ENCODE measurements around the gene ZBTB45.
"Not testable (repeated sequence)": the region's sequence is repeated elsewhere in the genome, so short reads cannot be mapped to it uniquely, and the experiment has no call there.

The ZBTB45 gene

GRCh38 chr19:58514564-58515022, 5.0 kb downstream of the ZBTB45 start:
- DNase-seq (ENCODE audit: low read depth): no peak
- peak overlapping the region; percentile 28 for H3K4me3 ChIP-seq (ENCODE audit: low read depth, low read length)
- no peak for TF ChIP-seq CTCF (IDR thresholded peaks at IDR 0.05; ENCODE audit: low read depth, low read length, missing control alignments)
- in situ Hi-C loops (cut with HindIII; ENCODE audit: low sequenced_read_pairs): no loop called here

- in situ Hi-C loops (cut with HindIII; ENCODE audit: low sequenced_read_pairs): no loop called here
- TF ChIP-seq CTCF (IDR thresholded peaks at IDR 0.05; ENCODE audit: low read depth, low read length, missing control alignments): peak; percentile 79
- peak overlapping the region; percentile 28 for H3K4me3 ChIP-seq (ENCODE audit: low read depth, low read length)
- peak; percentile 52 for DNase-seq (ENCODE audit: low read depth)
These were observed 5.7 kb downstream of the ZBTB45 start for GRCh38 chr19:58513694-58514563.

GRCh38 chr19:58513213-58513693, 6.4 kb downstream of the ZBTB45 start:
- no peak for TF ChIP-seq CTCF (IDR thresholded peaks at IDR 0.05; ENCODE audit: low read depth, low read length, missing control alignments)
- in situ Hi-C loops (cut with HindIII; ENCODE audit: low sequenced_read_pairs): no loop called here
- no peak overlapping the region for H3K4me3 ChIP-seq (ENCODE audit: low read depth, low read length)
- no peak for DNase-seq (ENCODE audit: low read depth)

- no peak within 1 kb of the TSS for H3K4me3 ChIP-seq (ENCODE audit: low read depth, low read length)
- TF ChIP-seq CTCF (IDR thresholded peaks at IDR 0.05; ENCODE audit: low read depth, low read length, missing control alignments): no peak
- DNase-seq (ENCODE audit: low read depth): no peak
- in situ Hi-C loops (cut with HindIII; ENCODE audit: low sequenced_read_pairs): no loop called here
These were observed 8.0 kb downstream of the ZBTB45 start, which contains the start of gene SLC27A5 for GRCh38 chr19:58511353-58512208. TSS of gene SLC27A5 (minus strand) at chr19:58511992. CDS start at chr19:58511955, 37 bp downstream.

GRCh38 chr19:58510084-58510862, 9.3 kb downstream of the ZBTB45 start:
- no peak for DNase-seq (ENCODE audit: low read depth)
- no peak for TF ChIP-seq CTCF (IDR thresholded peaks at IDR 0.05; ENCODE audit: low read depth, low read length, missing control alignments)
- H3K4me3 ChIP-seq (ENCODE audit: low read depth, low read length): no peak overlapping the region
- in situ Hi-C loops (cut with HindIII; ENCODE audit: low sequenced_read_pairs): no loop called here

GRCh38 chr19:58509731-58510083, 9.9 kb downstream of the ZBTB45 start:
- no peak for TF ChIP-seq CTCF (IDR thresholded peaks at IDR 0.05; ENCODE audit: low read depth, low read length, missing control alignments)
- no peak overlapping the region for H3K4me3 ChIP-seq (ENCODE audit: low read depth, low read length)
- in situ Hi-C loops (cut with HindIII; ENCODE audit: low sequenced_read_pairs): no loop called here
- DNase-seq (ENCODE audit: low read depth): no peak

GRCh38 chr19:58507602-58508223, 11.9 kb downstream of the ZBTB45 start:
- H3K4me3 ChIP-seq (ENCODE audit: low read depth, low read length); in situ Hi-C loops (cut with HindIII; ENCODE audit: low sequenced_read_pairs); DNase-seq (ENCODE audit: low read depth): not testable (repeated sequence)

Measured in astrocyte of the cerebellum (primary cell).